Limb (tissue), 2 donors: Measurements from ENCODE around the gene STXBP1.
A peak's percentile ranks its signal among the peaks of the same experiment; 100 is the strongest.

Experiments
- DNase-seq, 2 donors: peaks; one replicate each; pipeline ENCODE4 v3.0.0-alpha.2; 2016; ENCODE audit errors: extremely low spot score in 2 of 2

Gene STXBP1

GRCh38 chr9:127714020-127714750 is 102.1 kb downstream of the STXBP1 start:
- DNase-seq = no peak

- no peak for DNase-seq
Observed at GRCh38 chr9:127714951-127715469, 102.9 kb downstream of the STXBP1 start.

GRCh38 chr9:127715470-127716337 is 103.6 kb downstream of the STXBP1 start, which contains the start of the genes PTRH1 and TTC16:
Gene PTRH1 (minus strand): TSS chr9:127715663. CDS start chr9:127715639, 24 bp downstream.
Gene TTC16 (plus strand): TSS chr9:127716079. CDS start chr9:127716146, 67 bp downstream.
- DNase-seq = peak; percentile 96 to 98

GRCh38 chr9:127716412-127716811 is 104.3 kb downstream of the STXBP1 start:
- DNase-seq = no peak

- no peak for DNase-seq
Observed at GRCh38 chr9:127717766-127718165, 105.7 kb downstream of the STXBP1 start.

GRCh38 chr9:127720031-127720864 is 108.2 kb downstream of the STXBP1 start:
- no peak for DNase-seq

- DNase-seq = no peak
Observed at GRCh38 chr9:127720865-127721227, 108.8 kb downstream of the STXBP1 start.

GRCh38 chr9:127721391-127721821 is 109.3 kb downstream of the STXBP1 start:
- no peak for DNase-seq

GRCh38 chr9:127722055-127722745 is 110.1 kb downstream of the STXBP1 start:
- DNase-seq = no peak

- DNase-seq = no peak
Observed at GRCh38 chr9:127723013-127723412, 110.9 kb downstream of the STXBP1 start.

GRCh38 chr9:127723444-127723843 is 111.4 kb downstream of the STXBP1 start:
- DNase-seq = no peak

GRCh38 chr9:127724012-127724411 is 111.9 kb downstream of the STXBP1 start:
- no peak for DNase-seq

GRCh38 chr9:127726871-127727270 is 114.8 kb downstream of the STXBP1 start:
- DNase-seq = no peak

GRCh38 chr9:127728808-127729207 is 116.7 kb downstream of the STXBP1 start:
- no peak for DNase-seq

GRCh38 chr9:127729522-127730256 is 117.6 kb downstream of the STXBP1 start:
- no peak for DNase-seq

- no peak for DNase-seq
Observed at GRCh38 chr9:127730262-127730661, 118.2 kb downstream of the STXBP1 start.

- DNase-seq = no peak
Observed at GRCh38 chr9:127730799-127731410, 118.8 kb downstream of the STXBP1 start.

- DNase-seq = no peak
Observed at GRCh38 chr9:127731938-127732337, 119.9 kb downstream of the STXBP1 start.

- DNase-seq = no peak
Observed at GRCh38 chr9:127732444-127732843, 120.4 kb downstream of the STXBP1 start.

GRCh38 chr9:127733614-127734013 is 121.5 kb downstream of the STXBP1 start:
- DNase-seq = no peak
